Right ventricle myocardium inferior (tissue), 1 donor: ENCODE data around the gene NCAM1. TPM values are rescaled to one million over a fixed set of nuclear protein-coding genes. Genes with fewer than 3 reads are reported as not detected.
"Not testable (repeated sequence)": the region's sequence is repeated elsewhere in the genome, so short reads cannot be mapped to it uniquely, and the experiment has no call there.

Experiments used
- ATAC-seq: fragments of 200-7000 bp; cut with Tn5 transposase; one replicate; pipeline ENCODE4 v1.9.1; 2020; ENCODE audit warnings: mild to moderate bottlenecking, moderate library complexity
- DNase-seq: peaks from one replicate; pipeline ENCODE4 v3.0.0; 2021; ENCODE audit errors: missing footprints
- intact Hi-C: fragments of 100-400 bp; cut with DNase I; formaldehyde crosslinking; loops from one replicate; pipeline ENCODE4 v1.11.0; 2022
- long read RNA-seq: library from polyadenylated mRNA; unstranded; transcript quantifications from one replicate; pipeline ENCODE4 v2.0.0, GENCODE V29; 2021
- total RNA-seq: library from RNA; stranded (reverse); fragmentation: NEBNext Ultra II Directional; extraction: Animal tissue kit (Norgen Biotek cat#: 25700); gene quantifications from one replicate; pipeline ENCODE4 v1.2.1, GENCODE V29; 2021
- donor health status: DM: no; HTN: yes; CAD: no; lungs with severe emphysema.

NCAM1 gene
- 250 TPM for total RNA-seq
- long read RNA-seq, partial matches to known transcripts = 2 of 18 reads
- long read RNA-seq, other reads (novel, unspliced or antisense) = 15 of 18 reads

- DNase-seq (peak; percentile 88), ATAC-seq (peak; percentile 76)
- intact Hi-C loops = loop anchor here (5.0 to 10.0 kb wide), 7 partner anchors 51 to 376 kb away; no protein-coding TSS in a partner anchor
Observed at GRCh38 chr11:112961146-112961668, at the start of gene NCAM1. NCAM1 (plus strand) TSS chr11:112961420.

- ATAC-seq (no peak), DNase-seq (no peak)
- intact Hi-C loops = no loop called here
Observed at GRCh38 chr11:112922606-112923005, 38.6 kb upstream of the NCAM1 start.

- intact Hi-C loops, DNase-seq, ATAC-seq: not testable (repeated sequence)
Observed at GRCh38 chr11:112924836-112925235, 36.4 kb upstream of the NCAM1 start.

GRCh38 chr11:112925516-112926310, 35.5 kb upstream of the NCAM1 start:
- peak; percentile 23 for DNase-seq
- intact Hi-C loops = no loop called here
- ATAC-seq = no peak

- DNase-seq (no peak), ATAC-seq (no peak)
- intact Hi-C loops = no loop called here
Observed at GRCh38 chr11:112928136-112928535, 33.1 kb upstream of the NCAM1 start.

GRCh38 chr11:112929432-112929831, 31.8 kb upstream of the NCAM1 start:
- no peak for DNase-seq
- intact Hi-C loops = no loop called here
- no peak for ATAC-seq

- ATAC-seq = no peak
- no peak for DNase-seq
- intact Hi-C loops = no loop called here
Observed at GRCh38 chr11:112931703-112932102, 29.5 kb upstream of the NCAM1 start.

GRCh38 chr11:112932593-112932992, 28.6 kb upstream of the NCAM1 start:
- DNase-seq (no peak), ATAC-seq (no peak)
- intact Hi-C loops = no loop called here

GRCh38 chr11:112933970-112934369, 27.2 kb upstream of the NCAM1 start:
- intact Hi-C loops = no loop called here
- no peak for DNase-seq

GRCh38 chr11:112941104-112941503, 20.1 kb upstream of the NCAM1 start:
- intact Hi-C loops = no loop called here
- ATAC-seq (no peak), DNase-seq (no peak)

More at GRCh38 chr11:112933970-112934369, 27.2 kb upstream of the NCAM1 start:
- ATAC-seq = no peak

- intact Hi-C loops = no loop called here
Observed at GRCh38 chr11:112942966-112943643, 18.1 kb upstream of the NCAM1 start.

GRCh38 chr11:112946866-112947265, 14.4 kb upstream of the NCAM1 start:
- intact Hi-C loops = no loop called here
- ATAC-seq (no peak), DNase-seq (no peak)

More at GRCh38 chr11:112942966-112943643, 18.1 kb upstream of the NCAM1 start:
- ATAC-seq (peak; percentile 71), DNase-seq (no peak)

GRCh38 chr11:112949781-112950575, 11.2 kb upstream of the NCAM1 start:
- DNase-seq = peak; percentile 62
- ATAC-seq = peak; percentile 90
- intact Hi-C loops = loop anchor here (10.0 kb wide), 1 partner anchor 655 kb away; no protein-coding TSS in a partner anchor

- DNase-seq (no peak), ATAC-seq (no peak)
- intact Hi-C loops = loop anchor here (5.0 to 10.0 kb wide), 2 partner anchors 96 to 664 kb away; no protein-coding TSS in a partner anchor
Observed at GRCh38 chr11:112958670-112959069, 2.5 kb upstream of the NCAM1 start.

GRCh38 chr11:112961751-112962578, 745 bp downstream of the NCAM1 start:
- DNase-seq = peak; percentile 69
- ATAC-seq = peak; percentile 27
- intact Hi-C loops = loop anchor here (2.0 to 10.0 kb wide), 8 partner anchors 50 to 377 kb away; no protein-coding TSS in a partner anchor

GRCh38 chr11:112962579-112963367, 1.6 kb downstream of the NCAM1 start:
- intact Hi-C loops = loop anchor here (2.0 to 10.0 kb wide), 8 partner anchors 50 to 378 kb away; no protein-coding TSS in a partner anchor
- ATAC-seq (peak; percentile 85), DNase-seq (peak; percentile 87)
